Measurements from ENCODE around the gene ARHGEF4.

ARHGEF4 gene

DNA sequence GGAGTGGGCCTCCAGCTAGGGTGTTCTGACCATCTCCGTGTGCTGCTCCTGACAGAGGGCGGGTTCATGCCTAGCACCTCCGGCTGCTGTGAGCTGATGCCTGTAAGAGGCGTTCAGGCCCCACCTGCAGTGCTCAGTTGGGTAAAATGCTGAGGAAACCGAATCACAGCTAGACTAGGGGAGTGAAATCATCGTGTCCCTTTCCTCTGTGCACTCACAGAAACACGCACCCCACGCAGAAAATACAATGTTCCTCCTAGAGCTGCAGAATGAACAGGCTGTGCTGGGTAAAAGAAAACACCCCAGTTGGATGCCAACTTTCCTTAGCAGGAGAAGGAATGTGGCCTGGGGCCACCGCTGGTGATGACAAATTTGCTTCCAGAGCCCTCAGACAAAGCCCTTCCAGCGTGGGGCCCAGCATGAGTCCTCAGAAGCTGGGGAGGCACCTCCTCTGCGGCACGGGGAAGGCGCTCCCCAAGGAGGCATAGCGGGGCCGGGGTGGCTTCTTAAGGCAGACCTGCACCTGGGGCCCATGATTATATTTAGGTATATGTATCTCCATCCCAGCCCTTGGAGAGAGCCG, 16.3 kb upstream of the ARHGEF4 start:
- no peak for DNase-seq

- DNase-seq = no peak
Observed at GRCh38 chr2:130821867-130822266, 14.8 kb upstream of the ARHGEF4 start.

DNA sequence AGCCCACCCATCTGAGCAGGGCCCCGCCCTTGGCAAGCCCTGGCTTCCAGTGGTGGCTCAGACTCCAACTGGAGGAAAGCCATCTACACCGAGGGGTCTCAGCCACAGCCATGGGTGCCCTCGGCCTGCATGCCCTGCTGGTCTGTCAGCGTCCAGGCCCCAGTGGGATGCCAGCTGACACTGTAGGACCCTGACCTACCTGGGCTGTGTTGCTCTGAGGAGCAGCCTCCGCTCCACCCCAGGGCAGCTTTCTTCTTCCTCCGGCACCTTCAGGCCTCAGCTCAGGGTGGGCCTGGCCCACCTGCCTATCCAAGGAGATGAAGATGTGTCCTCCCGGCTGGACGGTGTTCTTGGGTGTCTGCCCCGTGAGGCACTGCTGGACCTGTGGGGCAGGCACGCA, 13.9 kb upstream of the ARHGEF4 start:
- DNase-seq = no peak

DNA sequence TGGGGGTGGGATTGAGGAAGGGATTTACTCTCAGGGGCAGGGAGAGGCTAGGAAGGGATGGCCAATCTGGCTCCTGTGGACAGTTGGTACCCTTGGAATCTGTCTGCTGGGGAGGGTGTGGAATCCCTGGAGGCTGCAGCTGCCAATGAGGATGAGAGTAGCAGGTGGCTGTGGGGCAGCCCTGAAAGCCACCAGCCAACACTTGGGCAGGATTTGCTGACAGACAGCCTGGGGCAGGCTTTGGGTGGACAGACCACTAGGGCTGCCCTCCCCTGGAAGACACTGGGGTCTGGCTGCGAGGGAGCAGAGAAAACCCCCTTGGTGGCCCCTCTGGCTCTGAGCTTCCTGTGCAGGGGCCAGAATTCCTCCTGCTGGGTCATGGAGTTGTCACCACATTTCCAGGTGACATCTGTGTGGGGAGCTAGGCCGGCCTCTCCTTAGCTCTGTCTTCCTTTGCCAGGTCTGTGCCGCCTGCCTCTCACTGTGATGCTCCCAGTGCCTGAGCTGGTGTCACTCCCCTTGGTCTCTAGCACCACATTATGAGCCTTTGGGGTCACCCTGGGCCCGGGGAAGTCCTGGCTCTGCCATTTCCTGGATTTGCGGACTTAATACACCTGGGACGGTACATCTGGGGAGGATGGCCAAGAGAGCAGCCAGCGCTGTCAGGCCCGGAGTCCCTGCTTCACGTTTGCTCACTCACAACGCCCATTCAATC, 13.4 kb upstream of the ARHGEF4 start:
- no peak for DNase-seq

GRCh38 chr2:130823886-130824491, 12.7 kb upstream of the ARHGEF4 start:
- no peak for DNase-seq

DNA sequence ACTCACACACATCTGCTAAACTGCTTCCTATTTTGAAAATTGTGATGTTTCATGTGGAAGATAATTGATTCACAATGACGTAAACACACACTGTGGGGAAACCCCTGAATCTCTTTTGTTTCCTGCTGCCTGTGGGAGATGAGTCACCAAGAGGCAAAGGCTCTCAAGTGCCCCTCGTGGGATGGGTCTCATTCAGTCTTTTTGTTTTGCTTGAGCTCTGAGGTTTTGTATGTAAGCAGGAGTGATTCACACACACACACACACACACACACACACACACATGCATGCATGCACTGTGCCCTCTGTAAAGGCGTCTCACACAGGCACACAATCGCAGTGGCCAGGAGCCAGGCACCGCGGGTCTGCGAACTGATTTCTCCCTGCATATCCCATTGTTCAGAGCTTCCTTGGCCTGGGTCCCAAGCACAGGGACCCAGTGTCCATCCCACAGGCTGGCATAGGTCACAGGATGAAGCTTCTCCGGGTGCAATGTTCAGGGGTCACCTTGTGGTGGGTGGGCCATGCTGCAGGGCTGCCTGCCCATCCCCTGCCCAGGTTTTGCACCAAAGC, 12.1 kb upstream of the ARHGEF4 start:
- DNase-seq = peak; percentile 89

GRCh38 chr2:130825231-130825965, 11.3 kb upstream of the ARHGEF4 start:
- no peak for DNase-seq

- no peak for DNase-seq
Observed at GRCh38 chr2:130825966-130826253, 10.8 kb upstream of the ARHGEF4 start.

GRCh38 chr2:130826419-130826818, 10.3 kb upstream of the ARHGEF4 start:
- no peak for DNase-seq

DNA sequence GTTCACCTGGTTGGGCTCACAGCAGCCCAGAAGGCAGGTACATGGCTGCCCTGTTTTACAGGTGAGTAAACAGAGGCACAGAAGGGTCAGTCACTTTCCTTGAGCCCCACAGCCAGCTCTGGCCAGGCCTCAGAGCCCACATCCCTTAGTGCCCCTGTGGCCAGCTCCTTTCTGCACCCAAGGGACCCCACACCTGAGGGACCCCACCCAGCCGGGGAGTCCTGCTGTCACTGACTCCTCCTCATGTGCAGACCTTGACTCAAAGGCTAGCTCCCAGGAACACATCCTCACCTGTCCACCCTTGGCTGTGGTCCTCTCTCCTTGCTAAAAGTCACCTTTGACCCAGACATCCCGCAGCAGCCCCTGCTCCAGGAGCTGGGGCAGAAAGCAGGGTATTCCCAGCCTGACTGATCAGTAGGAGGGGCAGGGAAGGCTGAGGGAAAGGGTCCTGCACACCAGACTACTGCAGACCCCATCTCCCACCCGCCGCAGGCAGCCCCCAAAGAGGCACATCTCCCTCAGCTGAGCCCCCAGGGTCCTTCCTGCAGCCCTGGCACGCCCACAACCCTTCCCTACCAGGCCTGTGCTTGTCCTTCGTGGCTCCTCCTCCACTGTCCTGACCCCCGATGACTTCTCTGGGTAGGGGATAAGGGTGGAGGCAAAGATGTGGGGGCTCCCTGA, 9.8 kb upstream of the ARHGEF4 start:
- DNase-seq = no peak

GRCh38 chr2:130827502-130828251, 9.0 kb upstream of the ARHGEF4 start:
- DNase-seq = no peak

DNA sequence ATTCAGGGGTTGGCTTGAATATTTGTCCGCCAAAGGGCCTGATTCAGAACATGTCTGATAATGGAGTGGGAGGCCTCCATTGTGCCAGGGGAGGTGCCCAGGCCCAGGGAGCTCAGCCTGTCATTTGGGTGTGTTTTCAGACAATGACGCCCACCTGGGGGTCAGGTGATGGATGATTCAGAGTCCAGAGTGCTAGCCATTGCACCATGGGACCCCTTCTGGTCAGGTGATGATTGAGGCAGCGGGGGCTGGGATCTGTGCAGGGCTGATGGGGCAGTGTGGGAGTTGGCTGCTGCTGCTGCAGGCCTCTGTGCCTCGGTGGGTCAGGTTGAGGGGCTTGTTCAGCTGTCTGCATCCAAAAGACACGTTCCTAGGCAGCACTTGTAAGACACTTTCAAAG, 8.3 kb upstream of the ARHGEF4 start:
- no peak for DNase-seq

- DNase-seq = no peak
Observed at GRCh38 chr2:130829015-130829414, 7.7 kb upstream of the ARHGEF4 start.

DNA sequence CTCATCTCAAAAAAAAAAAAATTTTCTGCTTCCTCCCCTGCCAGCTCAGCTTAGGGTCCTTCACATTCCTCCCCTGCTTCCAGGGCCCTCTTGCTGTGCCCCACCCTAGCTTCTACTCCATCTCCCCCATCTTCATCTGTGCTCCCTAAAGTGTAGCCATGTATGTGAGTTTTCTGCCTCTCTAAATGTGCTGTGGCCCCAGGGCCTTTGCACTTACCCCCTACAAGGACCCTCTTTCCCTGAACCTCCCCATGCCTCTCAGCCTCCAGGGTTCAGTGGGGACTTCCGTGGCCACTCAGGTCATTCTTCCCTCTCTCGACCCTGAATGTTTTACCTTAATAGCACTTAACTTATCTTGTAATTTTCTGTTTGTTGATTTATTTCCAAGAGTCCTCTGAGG, 6.2 kb upstream of the ARHGEF4 start:
- no peak for DNase-seq

DNA sequence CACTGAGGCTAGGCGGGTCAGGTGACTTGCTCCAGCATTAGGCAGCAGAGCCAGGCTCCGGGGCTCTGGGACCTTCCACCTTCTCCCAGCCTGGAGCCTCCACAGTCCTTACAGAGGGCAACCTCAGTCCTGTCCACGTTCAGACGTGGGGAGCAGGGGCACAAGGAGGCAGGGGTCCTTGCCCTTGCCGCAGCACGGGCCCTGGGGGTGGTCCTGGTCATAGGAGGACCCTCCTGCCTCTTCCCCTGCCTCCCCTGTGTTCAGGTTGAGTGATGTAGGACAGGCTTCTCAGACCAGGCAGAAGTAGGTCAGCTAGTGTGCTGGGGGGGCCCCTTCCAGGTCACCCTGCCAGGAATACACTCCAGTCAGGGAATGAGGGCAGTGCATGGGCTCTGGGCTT, 5.4 kb upstream of the ARHGEF4 start:
- no peak for DNase-seq

- no peak for DNase-seq
Observed at GRCh38 chr2:130832296-130832940, 4.3 kb upstream of the ARHGEF4 start.

DNA sequence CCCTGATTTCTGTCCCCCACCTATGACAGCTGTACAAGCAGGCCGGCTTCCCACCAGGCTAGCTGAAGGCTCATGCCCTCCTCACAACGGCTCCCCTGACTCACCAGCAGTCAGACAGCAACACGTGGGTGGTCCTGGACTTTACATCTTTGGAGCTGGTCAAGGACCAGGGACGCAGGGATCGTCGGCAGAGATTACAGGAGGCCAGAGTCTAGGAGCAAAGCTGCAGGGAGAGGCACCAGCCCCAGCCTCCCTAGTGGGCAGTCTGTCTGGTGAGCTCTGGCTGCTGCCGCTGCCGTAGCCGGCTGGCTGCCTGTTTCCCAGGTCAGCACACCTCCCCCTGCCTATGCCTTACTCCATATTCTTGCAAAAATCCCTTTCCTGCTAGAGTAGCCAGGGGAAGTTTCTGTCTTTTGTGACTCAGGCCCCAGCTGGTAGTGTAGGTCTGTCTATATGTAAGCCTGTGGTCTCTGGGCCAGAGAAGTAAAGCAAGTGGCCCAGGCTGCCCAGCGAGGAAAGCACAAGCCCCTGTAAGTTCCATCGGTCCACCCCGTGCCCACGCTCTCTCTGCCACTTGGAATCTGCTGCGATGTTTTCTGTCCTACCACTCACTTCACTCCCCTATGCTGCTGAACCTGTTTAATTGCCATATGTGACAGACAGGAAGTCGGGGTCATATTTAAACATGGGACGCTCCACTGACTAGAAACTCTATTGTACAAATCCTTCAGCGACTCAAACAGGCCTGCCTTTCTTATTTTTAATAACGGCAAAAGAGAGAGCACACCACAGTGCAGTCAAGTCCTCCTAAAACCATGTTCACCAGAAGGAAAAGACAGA, 2.4 kb upstream of the ARHGEF4 start:
- no peak for DNase-seq

GRCh38 chr2:130834931-130835765, 1.6 kb upstream of the ARHGEF4 start:
- DNase-seq = no peak

GRCh38 chr2:130835766-130836015, 1.0 kb upstream of the ARHGEF4 start:
- DNase-seq = no peak

DNA sequence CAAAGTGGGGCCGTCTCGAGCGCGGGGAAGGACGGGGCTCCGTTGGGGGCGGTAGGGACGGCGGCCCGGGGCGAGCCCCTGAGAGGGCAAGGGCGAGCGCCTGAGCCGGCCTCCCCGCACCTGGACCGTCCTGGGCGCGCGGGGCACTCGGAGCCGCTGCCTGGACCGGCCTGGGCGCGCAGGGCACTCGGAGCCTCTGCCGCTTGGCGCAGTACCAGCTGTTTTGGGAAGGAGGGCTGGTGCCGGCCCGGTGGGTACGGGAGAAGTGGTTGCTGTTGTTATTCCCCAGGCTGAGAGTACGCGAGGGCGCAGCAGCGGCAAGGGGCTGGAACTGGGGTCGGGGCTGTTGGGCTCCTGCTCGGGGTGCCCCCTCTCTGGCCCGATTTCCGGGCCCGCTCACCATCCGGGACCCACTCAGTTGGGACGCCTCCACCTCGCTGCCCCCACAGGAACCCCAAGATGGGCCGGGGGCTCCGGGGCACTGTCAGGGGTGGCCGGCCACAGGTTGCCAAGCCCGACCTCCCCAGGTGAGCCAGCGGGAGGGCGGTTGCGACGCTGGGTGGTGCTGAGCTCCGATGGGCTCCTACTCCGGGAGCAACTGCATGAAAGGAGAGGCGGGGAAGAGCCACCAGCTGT, 579 bp downstream of the ARHGEF4 start:
- DNase-seq = no peak

Data from CD4-positive, alpha-beta T cell treated with Interleukin-17A for 1 hour (primary cell).